Ovary (tissue), 9 donors: Measurements from ENCODE around the gene CENPP. TPM values are rescaled to one million over a fixed set of nuclear protein-coding genes. Genes with fewer than 3 reads are reported as not detected.

Experiments used
- DNase-seq, 5 donors: peaks; one replicate each; pipeline ENCODE4 v3.0.0-alpha.2; 2019 to 2020
- H3K27ac ChIP-seq, 2 donors: fragments of 200-600 bp; one replicate each; pipeline versions ENCODE4 v1.5.1 to v1.8.0; 2019 to 2022
- H3K27me3 ChIP-seq: fragments of 200-600 bp; one replicate; pipeline ENCODE4 v1.8.0; 2022
- H3K36me3 ChIP-seq: fragments of 200-600 bp; sonication (generic); one replicate; pipeline ENCODE4 v1.5.1; 2019
- H3K4me1 ChIP-seq: one replicate; pipeline ENCODE4 v1.8.1; 2013; ENCODE audit warnings: mild to moderate bottlenecking, moderate library complexity; ENCODE audit not compliant: insufficient read depth
- H3K4me3 ChIP-seq: fragments of 200-600 bp; sonication (generic); one replicate; pipeline ENCODE4 v1.5.1; 2017
- H3K9me3 ChIP-seq, 2 donors: fragments of 200-600 bp in 1 of 2; sonication (generic) in 1 of 2; one replicate each; pipeline versions ENCODE4 v1.5.1 to v1.8.1; 2013 to 2019; ENCODE audit warnings: mild to moderate bottlenecking in 1 of 2, moderate library complexity in 1 of 2
- EP300 ChIP-seq: sonication (generic); formaldehyde crosslinking; IDR thresholded peaks from one replicate; pipeline ENCODE4 v1.6.1; 2017; ENCODE audit warnings: antibody characterized with exemption
- POLR2A ChIP-seq: fragments of 450-650 bp; IDR thresholded peaks from one replicate; pipeline ENCODE4 v1.6.1; 2017; ENCODE audit warnings: antibody characterized with exemption, mild to moderate bottlenecking, moderate library complexity
- WGBS, 3 donors: extraction: QIAGEN DNeasy Blood & Tissue Kit in 1 of 3; methylation state at CpG; one replicate each; pipeline versions ENCODE4 v1.1.5 to v1.1.7; 2013 to 2017; 5-methylcytosine and 5-hydroxymethylcytosine counted together
- intact Hi-C, 4 donors: fragments of 100-400 bp; cut with DNase I; formaldehyde crosslinking; loops; one replicate each; pipeline versions ENCODE4 v1.11.0 to v1.15.1; 2022 to 2023
- polyA plus RNA-seq, 2 donors: library from polyadenylated mRNA; stranded (reverse); fragments of 200-250 nt in 1 of 2; fragments of 350-450 nt in 1 of 2; fragmentation: Illumina TruSeq in 1 of 2; extraction: RNeasy Lipid Tissue Mini Kit (QIAGEN cat#74804) in 1 of 2; gene quantifications; one replicate each; pipeline ENCODE4 v1.2.3, GENCODE V29; 2013 to 2014
- total RNA-seq, 7 donors: library from RNA; depleted of rRNA in 2 of 7; stranded (reverse); fragments of >200 nt in 2 of 7; fragmentation: NEBNext Ultra II Directional in 3 of 7; extraction: Animal tissue kit (Norgen Biotek cat#: 25700) in 3 of 7; gene quantifications; one replicate each; pipeline versions ENCODE4 v1.1.0 to v1.2.4, GENCODE V29; 2016 to 2023
- TF ChIP-seq, protein P1 (sequence below), 3 donors: fragments of 450-650 bp in 2 of 3; fragments of 200-600 bp in 1 of 3; IDR thresholded peaks; one replicate each; pipeline versions ENCODE4 v1.5.1 to v1.8.0; 2016 to 2022; ENCODE audit warnings: antibody characterized with exemption in 3 of 3, mild to moderate bottlenecking in 1 of 3
- donor health status: DM: no; HTN: no; CAD: no; lungs with moderate emphysema.
- donor health status: DM: no; HTN: no; CAD: no.
- donor health status: Bipolar disorder and iron deficiency.
- donor health status: DM: yes; HTN: yes; CAD: no.
- donor health status: DM: no; HTN: no; CAD: no.
- donor health status: DM: yes; HTN: yes; CAD: no.

Gene CENPP
- total and polyA plus RNA-seq, 9 donors: 1.4 to 9.5 (median 5.8) TPM

DNA sequence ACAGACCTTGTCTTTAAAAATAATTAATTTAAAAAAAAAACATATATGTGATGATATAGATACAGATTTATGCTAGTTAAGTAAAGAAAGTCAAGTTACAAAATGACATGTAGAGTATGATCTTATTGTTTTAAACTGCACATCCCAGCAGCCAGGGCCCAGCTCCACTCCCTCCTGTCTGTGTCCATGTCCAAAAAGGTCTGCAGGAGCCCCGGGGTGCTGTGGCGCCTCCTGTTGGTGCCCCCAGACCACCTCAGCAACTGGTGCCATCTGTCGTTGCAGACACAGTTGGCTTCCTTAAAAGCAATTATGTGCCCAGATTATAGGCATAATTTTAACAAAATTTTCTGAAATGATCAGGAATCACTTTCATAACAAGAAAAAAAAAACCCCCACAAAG is 310.9 kb downstream of the CENPP start:
- intact Hi-C loops: loop anchor here (5.0 to 10.0 kb wide), 7 partner anchors 192 to 502 kb away; no protein-coding TSS in a partner anchor
- Histone ChIP-seq H3K27me3 (no peaks in the 10 kb centered on the region), H3K9me3 (no peaks in the 10 kb centered on the region), H3K4me1 (peaks cover 3% of the 10 kb centered on the region), H3K36me3 (no peaks in the 10 kb centered on the region), H3K27ac (no peak overlapping the region), H3K4me3 (no peak overlapping the region)
- 82 to 84% (median 82%) methylated on average over 3 of the region's 3 CpGs for WGBS, 3 donors
- peak in 2 of 5 donors; percentile 11 to 23 for DNase-seq
- TF ChIP-seq EP300: no peak
- TF ChIP-seq, protein P1, sequence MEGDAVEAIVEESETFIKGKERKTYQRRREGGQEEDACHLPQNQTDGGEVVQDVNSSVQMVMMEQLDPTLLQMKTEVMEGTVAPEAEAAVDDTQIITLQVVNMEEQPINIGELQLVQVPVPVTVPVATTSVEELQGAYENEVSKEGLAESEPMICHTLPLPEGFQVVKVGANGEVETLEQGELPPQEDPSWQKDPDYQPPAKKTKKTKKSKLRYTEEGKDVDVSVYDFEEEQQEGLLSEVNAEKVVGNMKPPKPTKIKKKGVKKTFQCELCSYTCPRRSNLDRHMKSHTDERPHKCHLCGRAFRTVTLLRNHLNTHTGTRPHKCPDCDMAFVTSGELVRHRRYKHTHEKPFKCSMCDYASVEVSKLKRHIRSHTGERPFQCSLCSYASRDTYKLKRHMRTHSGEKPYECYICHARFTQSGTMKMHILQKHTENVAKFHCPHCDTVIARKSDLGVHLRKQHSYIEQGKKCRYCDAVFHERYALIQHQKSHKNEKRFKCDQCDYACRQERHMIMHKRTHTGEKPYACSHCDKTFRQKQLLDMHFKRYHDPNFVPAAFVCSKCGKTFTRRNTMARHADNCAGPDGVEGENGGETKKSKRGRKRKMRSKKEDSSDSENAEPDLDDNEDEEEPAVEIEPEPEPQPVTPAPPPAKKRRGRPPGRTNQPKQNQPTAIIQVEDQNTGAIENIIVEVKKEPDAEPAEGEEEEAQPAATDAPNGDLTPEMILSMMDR (IDR thresholded peaks at IDR 0.05): no peak
- TF ChIP-seq POLR2A: no peak

DNA sequence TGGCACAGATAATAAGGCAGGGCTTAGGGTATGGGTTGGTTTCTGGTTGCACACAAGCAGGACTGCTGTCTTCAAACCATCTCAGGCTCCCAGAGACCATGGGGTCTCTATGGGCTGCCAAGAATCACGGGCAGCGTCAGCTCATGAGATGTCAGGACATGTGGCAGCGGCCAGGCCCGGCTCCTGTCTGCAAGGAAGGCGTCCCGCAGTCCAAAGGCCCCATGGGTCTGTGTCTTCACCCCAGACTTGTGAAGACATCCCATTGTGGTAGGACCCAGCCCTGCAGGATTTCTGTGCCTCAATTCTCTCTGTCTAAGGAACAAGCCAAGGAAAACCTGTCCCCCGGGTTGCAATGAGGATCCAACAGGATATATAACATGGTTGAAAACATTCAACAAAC is 311.6 kb downstream of the CENPP start:
- Histone ChIP-seq H3K36me3 (no peaks in the 10 kb centered on the region), H3K27ac (no peak overlapping the region), H3K4me3 (no peak overlapping the region), H3K27me3 (no peaks in the 10 kb centered on the region), H3K9me3 (no peaks in the 10 kb centered on the region), H3K4me1 (peaks cover 3% of the 10 kb centered on the region)
- intact Hi-C loops: loop anchor here (5.0 to 10.0 kb wide), 7 partner anchors 193 to 503 kb away; no protein-coding TSS in a partner anchor
- WGBS, 3 donors: 83 to 93% (median 91%) methylated on average over 7 of the region's 7 CpGs
- DNase-seq: peak in 3 of 5 donors; percentile 6 to 32 (median 15)
- TF ChIP-seq EP300 (no peak), POLR2A (no peak)
- TF ChIP-seq, protein P1 (IDR thresholded peaks at IDR 0.05): no peak

DNA sequence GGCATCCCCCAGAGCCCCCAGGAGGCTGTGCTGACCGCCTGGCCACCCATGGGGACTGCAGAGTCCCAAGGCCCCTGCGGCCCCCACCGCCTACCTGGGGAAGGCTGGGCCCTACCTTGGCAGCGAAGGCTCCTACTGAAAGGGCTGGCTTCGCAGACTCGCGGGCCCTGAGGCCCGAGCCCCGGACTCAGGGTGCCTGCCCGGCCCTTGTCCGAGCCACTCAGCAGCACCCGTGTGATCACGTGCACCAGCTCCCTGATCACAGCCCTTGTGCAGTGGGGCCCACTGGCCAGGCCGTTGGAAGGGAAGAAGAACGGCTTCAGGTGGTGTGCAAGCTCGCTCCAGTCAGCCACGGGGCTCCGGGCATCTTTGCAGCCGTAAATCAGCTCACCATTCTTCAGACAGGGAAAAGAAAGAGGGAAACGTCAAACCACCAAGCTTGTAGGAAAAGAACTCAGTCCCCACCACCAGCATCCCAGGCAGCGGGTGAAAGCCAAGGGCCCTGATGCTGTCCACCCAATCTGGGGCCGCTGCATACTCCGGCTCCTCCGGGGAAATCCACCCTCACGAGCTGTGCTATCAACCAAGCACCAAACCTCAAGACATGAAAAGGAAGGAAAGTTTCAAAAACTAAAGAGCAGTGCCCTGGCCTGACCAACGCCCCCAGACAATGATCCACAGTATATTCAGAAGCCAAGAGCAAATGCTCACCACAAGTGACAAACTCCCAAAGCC is 312.3 kb downstream of the CENPP start:
- WGBS, 3 donors: 84 to 90% (median 87%) methylated on average over 26 of the region's 26 CpGs
- Histone ChIP-seq H3K27ac (no peak overlapping the region), H3K4me3 (no peak overlapping the region), H3K36me3 (no peaks in the 10 kb centered on the region), H3K9me3 (no peaks in the 10 kb centered on the region), H3K4me1 (peaks cover 3% of the 10 kb centered on the region), H3K27me3 (no peaks in the 10 kb centered on the region)
- DNase-seq: peak in 3 of 5 donors; percentile 12 to 29 (median 13)
- intact Hi-C loops: loop anchor here (5.0 to 10.0 kb wide), 7 partner anchors 193 to 503 kb away; no protein-coding TSS in a partner anchor
- TF ChIP-seq, protein P1 (IDR thresholded peaks at IDR 0.05): no peak
- TF ChIP-seq EP300: no peak
- no peak for TF ChIP-seq POLR2A

DNA sequence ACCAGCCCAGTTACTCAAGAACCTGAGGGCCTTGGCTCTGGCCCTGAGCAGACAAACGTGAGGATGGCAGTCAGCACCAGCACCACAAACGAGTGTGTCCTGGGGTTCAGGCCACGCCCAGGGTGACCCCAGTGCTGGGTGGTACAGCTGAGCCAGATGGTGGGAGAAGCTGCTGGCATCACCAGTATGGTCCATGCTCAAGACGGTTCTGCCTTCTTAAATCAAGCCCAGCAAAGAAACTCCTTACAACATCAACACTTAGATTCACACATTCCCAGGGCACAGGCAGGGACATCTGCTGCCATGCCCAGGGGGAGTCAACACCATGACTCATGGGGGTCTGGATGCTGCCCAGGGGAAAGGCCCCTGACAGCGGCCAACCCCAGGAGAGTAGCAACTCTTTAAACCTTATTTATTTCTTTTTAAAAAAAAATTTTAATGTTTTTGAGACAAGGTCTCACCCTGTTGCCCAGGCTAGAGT is 312.9 kb downstream of the CENPP start:
- Histone ChIP-seq H3K27ac (no peak overlapping the region), H3K36me3 (no peaks in the 10 kb centered on the region), H3K4me3 (no peak overlapping the region), H3K4me1 (peaks cover 3% of the 10 kb centered on the region), H3K27me3 (no peaks in the 10 kb centered on the region), H3K9me3 (no peaks in the 10 kb centered on the region)
- peak in 3 of 5 donors; percentile 6 to 23 (median 16) for DNase-seq
- intact Hi-C loops: loop anchor here (5.0 to 10.0 kb wide), 7 partner anchors 194 to 504 kb away; no protein-coding TSS in a partner anchor
- 78 to 93% (median 84%) methylated on average over 5 of the region's 5 CpGs for WGBS, 3 donors
- TF ChIP-seq EP300 (no peak), POLR2A (no peak)
- TF ChIP-seq, protein P1 (IDR thresholded peaks at IDR 0.05): no peak
